Measurements from ENCODE around the gene SIAH1.

GRCh38 chr16:48352648-48353390 lies 32.4 kb downstream of the SIAH1 start:
- TF ChIP-seq CTCF (IDR thresholded peaks at IDR 0.05), result no peak
- no peak for TF ChIP-seq EP300 (IDR thresholded peaks at IDR 0.05)
